Measurements from ENCODE around the gene GP1BB.

The GP1BB gene

DNA sequence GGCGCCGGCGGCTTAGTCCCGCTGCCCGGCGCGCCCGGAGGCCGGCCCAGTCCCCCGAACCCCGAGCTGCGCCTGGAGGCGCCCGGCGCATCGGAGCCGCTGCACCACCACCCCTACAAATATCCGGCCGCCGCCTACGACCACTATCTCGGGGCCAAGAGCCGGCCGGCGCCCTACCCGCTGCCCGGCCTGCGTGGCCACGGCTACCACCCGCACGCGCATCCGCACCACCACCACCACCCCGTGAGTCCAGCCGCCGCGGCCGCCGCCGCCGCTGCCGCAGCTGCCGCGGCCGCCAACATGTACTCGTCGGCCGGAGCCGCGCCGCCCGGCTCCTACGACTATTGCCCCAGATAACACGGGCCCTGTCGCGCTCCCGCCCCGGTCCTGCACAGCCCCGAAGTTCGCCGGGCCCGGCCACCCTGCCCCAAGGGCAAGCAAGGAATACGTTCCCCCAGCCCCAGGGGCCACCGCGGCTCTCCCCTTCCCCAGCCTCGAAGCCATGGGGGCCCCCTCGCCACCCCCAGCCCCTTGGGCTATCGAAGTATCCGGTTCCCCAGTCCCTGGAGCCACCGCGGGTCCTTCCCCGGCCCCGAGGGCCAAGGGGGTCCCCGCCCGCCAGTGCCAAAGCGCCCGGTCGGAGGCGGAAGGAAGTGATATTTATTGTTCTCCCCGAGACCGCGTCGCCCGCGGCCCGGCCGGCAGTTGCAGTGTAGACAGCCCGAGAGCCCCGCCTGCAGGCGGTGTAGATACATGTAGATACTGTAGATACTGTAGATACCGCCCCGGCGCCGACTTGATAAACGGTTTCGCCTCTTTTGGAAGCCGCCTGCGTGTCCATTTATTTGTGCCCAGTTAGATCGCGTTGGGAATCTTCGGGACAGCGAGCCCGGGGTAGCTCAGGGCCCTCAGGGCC, 43.4 kb downstream of the GP1BB start:
- ATAC-seq (peak; percentile 47), DNase-seq (peak; percentile 65)

DNA sequence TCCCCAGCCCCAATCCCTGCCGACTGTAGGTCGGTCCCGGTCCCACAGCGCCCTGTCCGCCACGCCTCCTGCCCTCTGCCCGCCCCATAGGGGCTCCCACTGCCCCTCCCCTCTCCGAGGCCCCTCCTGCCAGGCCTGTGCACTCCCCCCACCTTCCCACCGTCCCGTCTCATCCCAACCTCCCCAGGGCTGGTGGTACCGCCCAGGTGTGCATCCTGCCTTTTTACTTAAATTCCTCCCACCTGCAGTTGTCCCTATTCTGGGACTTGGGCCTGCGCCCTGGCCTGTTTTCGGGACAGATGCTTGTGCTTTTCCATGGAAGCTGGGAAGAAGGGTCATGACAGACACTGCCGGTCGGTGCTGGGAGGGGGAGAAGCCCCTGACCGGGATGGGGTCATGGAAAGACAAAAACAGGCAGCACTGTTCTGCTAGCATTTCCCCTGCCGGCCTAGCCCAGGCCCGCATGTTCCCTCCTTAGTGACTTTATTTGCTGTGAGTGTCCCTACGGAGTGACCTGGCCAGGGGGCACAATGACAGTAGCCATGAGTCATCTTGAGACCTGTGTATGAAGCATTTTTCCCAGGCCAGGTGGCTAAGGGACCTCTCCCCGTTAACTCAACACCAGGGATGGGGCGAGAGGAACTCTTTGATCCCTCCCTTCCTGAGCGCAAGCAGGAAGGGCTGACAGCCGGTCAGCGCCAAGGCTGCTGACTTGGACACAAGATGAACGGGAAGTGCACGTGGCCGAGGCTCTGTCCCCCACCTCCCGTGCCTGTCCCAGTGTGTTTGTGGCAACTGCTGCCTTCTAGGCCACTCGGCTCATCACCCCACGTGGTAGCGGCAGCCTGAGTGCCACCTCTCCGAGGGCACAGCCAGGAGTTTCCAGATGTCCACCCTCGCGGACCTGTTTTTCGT, 44.3 kb downstream of the GP1BB start:
- no peak for ATAC-seq
- no peak for DNase-seq

DNA sequence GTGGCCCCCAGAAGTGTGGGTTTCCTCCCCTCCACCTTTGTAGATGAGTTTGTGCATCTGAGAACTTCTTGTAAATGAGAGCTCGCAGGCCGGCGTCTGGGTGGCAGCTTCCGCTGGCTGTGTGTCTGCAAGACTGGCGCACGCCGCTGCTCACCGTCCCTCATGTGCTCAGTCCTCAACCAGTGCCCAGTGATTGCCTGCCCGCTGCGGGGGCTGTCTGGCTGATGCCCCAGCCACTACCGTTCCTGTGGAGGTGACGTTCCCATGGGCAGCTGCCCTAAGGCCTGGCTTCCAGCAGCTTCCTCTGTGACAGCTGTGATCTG, 46.0 kb downstream of the GP1BB start:
- ATAC-seq, result no peak
- no peak for DNase-seq

DNA sequence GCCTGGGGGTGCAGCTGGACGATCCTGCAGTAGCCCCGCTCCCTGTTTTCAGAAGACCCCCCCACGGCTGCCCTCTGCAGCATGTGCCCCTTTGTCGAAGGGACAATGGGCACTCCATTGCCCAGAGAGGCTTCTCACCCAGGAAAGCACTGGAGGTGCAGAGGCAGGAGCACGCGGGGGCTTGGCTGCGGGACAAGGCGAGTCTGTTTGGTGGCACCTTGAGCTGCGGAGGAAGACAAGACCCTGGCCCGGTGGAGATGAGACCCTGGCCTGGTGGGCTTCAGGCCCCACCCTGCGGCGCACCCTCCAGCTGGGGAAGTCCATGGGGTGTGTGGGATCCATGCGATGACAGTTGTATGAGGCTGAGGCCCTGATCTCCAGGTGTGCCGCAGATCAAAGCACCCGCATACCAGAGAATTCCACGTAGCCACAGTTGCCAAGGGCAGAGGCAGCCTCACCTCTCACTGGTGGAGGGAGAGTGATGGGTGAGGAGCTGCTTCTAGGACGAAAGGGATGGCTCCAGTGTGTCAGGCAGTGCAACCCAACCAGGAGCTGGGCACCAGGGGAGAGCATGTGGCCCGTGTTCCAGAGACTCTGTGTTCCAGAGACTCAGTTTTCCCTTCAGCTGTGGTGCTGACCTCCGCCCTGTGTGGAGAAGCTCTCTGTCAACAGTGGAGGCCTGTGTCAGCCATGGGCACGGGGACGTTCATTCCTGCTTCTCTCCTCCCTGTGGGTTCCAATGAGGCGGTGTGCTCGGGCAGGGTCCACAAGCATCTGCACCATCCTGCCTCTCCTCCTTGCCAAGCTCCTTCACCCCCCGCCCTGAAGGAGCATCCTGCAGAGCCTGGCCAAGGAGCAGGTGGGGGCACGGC, 47.2 kb downstream of the GP1BB start:
- DNase-seq (no peak), ATAC-seq (no peak)

DNA sequence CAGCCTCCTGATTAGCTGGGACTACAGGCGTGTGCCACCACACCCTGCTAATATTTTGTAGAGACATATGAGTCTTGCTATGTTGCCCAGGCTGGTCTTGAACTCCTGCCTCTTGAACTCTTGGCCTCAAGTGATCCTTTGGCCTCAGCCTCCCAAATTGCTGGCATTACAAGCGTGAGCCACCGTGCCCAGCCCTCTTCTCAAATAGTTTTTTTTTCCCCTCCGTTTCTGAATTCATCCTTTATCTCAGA, 49.0 kb downstream of the GP1BB start:
- no peak for DNase-seq
- ATAC-seq, result no peak

DNA sequence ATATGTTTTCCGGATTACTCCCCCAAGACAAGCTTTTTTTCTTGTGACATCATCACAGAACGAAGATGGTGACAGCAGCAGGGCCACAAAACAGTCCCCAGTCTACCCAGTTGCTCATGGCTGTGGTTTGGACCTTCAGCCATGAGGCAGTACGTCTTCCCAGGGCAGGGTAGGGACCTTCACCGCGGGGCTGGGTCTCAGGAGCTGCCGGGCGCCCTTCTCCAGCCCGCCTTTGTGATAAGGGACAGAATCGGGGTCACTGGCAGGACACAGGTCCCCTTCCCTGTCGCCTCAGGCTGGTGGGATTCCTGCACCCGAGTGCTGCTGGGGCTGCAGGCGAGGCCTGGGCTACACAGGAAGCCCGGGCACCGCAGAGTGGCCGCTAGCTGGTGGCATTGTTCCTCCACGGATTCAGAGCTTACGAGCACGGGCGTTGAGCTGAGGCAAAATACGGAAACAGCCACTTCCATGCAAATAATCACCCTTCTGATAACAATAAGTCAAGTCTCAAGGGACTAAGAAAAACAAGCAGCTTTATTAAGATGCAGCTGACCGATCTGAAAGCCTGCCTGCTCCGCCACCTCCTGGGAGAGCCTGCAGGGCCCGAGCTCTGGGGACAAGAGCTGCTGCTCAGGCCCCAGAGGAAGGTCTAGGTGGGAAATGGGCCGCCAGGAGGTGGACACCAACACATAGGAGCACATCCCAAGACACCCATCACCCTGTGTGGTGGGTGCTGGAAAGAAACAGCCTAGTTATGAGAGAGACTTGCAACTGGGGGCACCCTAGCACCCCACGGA, 49.5 kb downstream of the GP1BB start:
- ATAC-seq, result no peak
- no peak for DNase-seq

DNA sequence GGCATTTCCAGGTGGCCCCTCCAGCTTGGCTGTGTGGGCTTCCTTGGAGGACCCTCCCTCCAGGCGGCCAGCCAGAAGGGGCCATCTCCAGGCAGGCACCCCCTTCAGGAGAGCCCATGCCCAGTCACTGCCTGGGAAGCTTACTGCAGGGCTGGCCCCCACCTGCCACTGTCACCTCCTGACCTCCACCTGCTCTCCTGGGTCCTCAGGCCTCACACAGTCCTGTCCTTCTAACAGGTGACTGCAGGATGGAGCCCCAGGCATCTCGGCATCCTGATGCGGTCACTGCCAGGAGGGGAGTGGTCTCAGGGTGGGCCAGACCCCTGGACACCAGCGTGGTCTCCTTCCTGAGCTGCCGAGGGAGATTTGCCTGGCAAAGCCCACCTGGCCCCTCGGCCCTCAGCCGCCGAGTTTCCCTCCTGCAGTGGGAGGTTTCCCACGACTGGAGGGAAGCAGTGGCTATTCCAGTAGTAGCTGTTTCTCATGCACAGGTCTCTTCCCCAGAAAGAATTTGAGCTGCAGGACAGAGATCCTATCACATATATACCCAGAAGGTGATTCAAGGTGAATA, 50.2 kb downstream of the GP1BB start:
- DNase-seq (no peak), ATAC-seq (no peak)

Measured in stimulated activated naive CD8-positive, alpha-beta T cell treated with anti-CD3 and anti-CD28 coated beads, Interleukin-15, Interleukin-2, amounts not matched to agents 100 U/mL and 50 U/mL, for 24 hours (primary cell).